Right atrium auricular region (tissue), 2 donors: ENCODE results near the gene STK32B. TPM values are rescaled to one million over a fixed set of nuclear protein-coding genes. Genes with fewer than 3 reads are reported as not detected.
"Not testable (repeated sequence)": the region's sequence is repeated elsewhere in the genome, so short reads cannot be mapped to it uniquely, and the experiment has no call there.

Experiments used
- DNase-seq: peaks from one replicate; pipeline ENCODE4 v3.0.0-alpha.2; 2019; ENCODE audit warnings: low spot score
- H3K27ac ChIP-seq, 2 donors: fragments of 200-600 bp; sonication (generic); 1 replicate in 1 of 2; 2 replicates in 1 of 2; pipeline ENCODE4 v1.5.1; 2016 to 2019
- H3K27me3 ChIP-seq, 2 donors: fragments of 200-600 bp; sonication (generic); one replicate each; pipeline versions ENCODE4 v1.5.1 to v1.6.0; 2017 to 2019
- H3K36me3 ChIP-seq: fragments of 200-600 bp; sonication (generic); one replicate; pipeline ENCODE4 v1.5.1; 2016
- H3K4me1 ChIP-seq, 2 donors: fragments of 200-600 bp; sonication (generic); one replicate each; pipeline versions ENCODE4 v1.5.1 to v1.6.0; 2017 to 2019
- H3K4me3 ChIP-seq, 2 donors: fragments of 200-600 bp; sonication (generic); 1 replicate in 1 of 2; 2 replicates in 1 of 2; pipeline ENCODE4 v1.5.1; 2017 to 2019; ENCODE audit warnings: mild to moderate bottlenecking in 1 of 2, moderate library complexity in 1 of 2
- H3K9me3 ChIP-seq, 2 donors: fragments of 200-600 bp; sonication (generic); one replicate each; pipeline ENCODE4 v1.5.1; 2019
- CTCF ChIP-seq, 2 donors: fragments of 200-600 bp; sonication (generic); IDR thresholded peaks; one replicate each; pipeline ENCODE4 v1.5.1; 2019; ENCODE audit warnings: antibody characterized with exemption in 2 of 2
- total RNA-seq, 2 donors: library from RNA; depleted of rRNA; stranded (reverse); fragments of >200 nt; gene quantifications; one replicate each; pipeline ENCODE4 v1.1.0, GENCODE V29; 2016

Gene STK32B
- total RNA-seq, 2 donors from 2014 or later, result 0.31 to 0.59 TPM

- Histone ChIP-seq H3K27ac (no peak overlapping the region), H3K27me3 (no peaks in the 10 kb centered on the region), H3K4me3 (no peak overlapping the region), H3K36me3 (no peaks in the 10 kb centered on the region), H3K4me1 (no peaks in the 10 kb centered on the region), H3K9me3 (no peaks in the 10 kb centered on the region)
- no peak for DNase-seq
- TF ChIP-seq CTCF (IDR thresholded peaks at IDR 0.05), result no peak
These were observed 113.1 kb downstream of the STK32B start for GRCh38 chr4:5164221-5164912.

- Histone ChIP-seq H3K27ac (no peak overlapping the region), H3K27me3 (no peaks in the 10 kb centered on the region), H3K36me3 (no peaks in the 10 kb centered on the region), H3K9me3 (no peaks in the 10 kb centered on the region), H3K4me1 (no peaks in the 10 kb centered on the region), H3K4me3 (no peak overlapping the region)
- no peak for TF ChIP-seq CTCF (IDR thresholded peaks at IDR 0.05)
- no peak for DNase-seq
These were observed 114.4 kb downstream of the STK32B start for GRCh38 chr4:5165420-5166369.

GRCh38 chr4:5166377-5166776, 115.1 kb downstream of the STK32B start:
- no peaks in the 10 kb centered on the region for H3K36me3 ChIP-seq
- H3K27ac ChIP-seq, result no peak overlapping the region
- H3K27me3 ChIP-seq, result no peaks in the 10 kb centered on the region
- no peak for TF ChIP-seq CTCF (IDR thresholded peaks at IDR 0.05)
- H3K4me3 ChIP-seq, result no peak overlapping the region
- H3K4me1 ChIP-seq, result no peaks in the 10 kb centered on the region
- no peaks in the 10 kb centered on the region for H3K9me3 ChIP-seq
- no peak for DNase-seq

GRCh38 chr4:5168891-5169290, 117.6 kb downstream of the STK32B start:
- H3K9me3 ChIP-seq, result no peaks in the 10 kb centered on the region
- TF ChIP-seq CTCF (IDR thresholded peaks at IDR 0.05), result no peak
- H3K4me1 ChIP-seq, result no peaks in the 10 kb centered on the region
- H3K27ac ChIP-seq, result no peak overlapping the region
- H3K36me3 ChIP-seq, result no peaks in the 10 kb centered on the region
- no peaks in the 10 kb centered on the region for H3K27me3 ChIP-seq
- no peak overlapping the region for H3K4me3 ChIP-seq
- DNase-seq, result no peak

GRCh38 chr4:5175836-5176235, 124.6 kb downstream of the STK32B start:
- peak; percentile 9 for DNase-seq
- not testable (repeated sequence) for H3K27ac ChIP-seq

GRCh38 chr4:5184606-5185005, 133.3 kb downstream of the STK32B start:
- H3K27me3 ChIP-seq, result no peaks in the 10 kb centered on the region
- no peak for DNase-seq
- no peak overlapping the region for H3K27ac ChIP-seq
- H3K36me3 ChIP-seq, result no peaks in the 10 kb centered on the region
- no peaks in the 10 kb centered on the region for H3K9me3 ChIP-seq
- no peak for TF ChIP-seq CTCF (IDR thresholded peaks at IDR 0.05)
- no peak overlapping the region for H3K4me3 ChIP-seq
- H3K4me1 ChIP-seq, result no peaks in the 10 kb centered on the region

More at GRCh38 chr4:5175836-5176235, 124.6 kb downstream of the STK32B start:
- not testable (repeated sequence) for H3K9me3 ChIP-seq, H3K36me3 ChIP-seq, H3K4me3 ChIP-seq, H3K4me1 ChIP-seq, H3K27me3 ChIP-seq
